ENCODE data around the gene CSGALNACT2.
"Not testable (repeated sequence)": the region's sequence is repeated elsewhere in the genome, so short reads cannot be mapped to it uniquely, and the experiment has no call there.

The CSGALNACT2 gene

DNA sequence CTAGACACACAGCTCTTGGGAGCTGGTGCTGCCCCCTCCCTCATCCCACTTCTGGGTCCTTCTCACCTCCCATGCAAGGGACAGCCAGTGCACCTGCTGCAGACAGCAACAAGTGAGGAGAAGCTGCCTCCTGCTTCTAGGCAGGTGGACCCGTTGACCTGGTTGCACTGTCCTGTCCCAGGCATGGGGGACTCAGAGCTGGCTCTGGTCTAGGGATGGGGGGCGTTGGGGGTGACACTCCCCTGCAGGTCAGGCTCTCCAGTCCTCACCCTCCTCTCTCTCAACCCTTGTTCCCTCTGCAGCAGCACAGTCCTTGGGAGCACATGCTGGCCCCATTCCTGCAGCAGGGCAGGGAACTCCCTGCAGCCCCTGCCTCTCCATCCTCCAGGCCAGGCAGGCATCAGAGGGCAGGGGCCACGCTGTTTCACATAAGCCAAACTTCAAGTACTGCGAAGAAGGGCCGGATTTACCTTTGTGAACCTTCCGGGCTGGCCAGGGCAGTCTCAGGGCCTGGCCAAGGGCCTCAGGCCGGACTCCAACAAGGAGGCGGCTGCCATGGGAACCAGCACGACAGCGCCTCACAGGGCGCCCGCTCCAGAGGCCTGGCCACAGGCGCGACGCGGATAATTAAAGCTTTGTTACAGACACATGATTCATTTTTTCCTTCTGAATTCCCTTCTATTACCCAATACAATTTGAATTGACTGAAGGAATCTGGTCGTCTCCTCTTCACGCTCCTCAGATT lies 80.1 kb downstream of the CSGALNACT2 start:
- no peak for DNase-seq

DNA sequence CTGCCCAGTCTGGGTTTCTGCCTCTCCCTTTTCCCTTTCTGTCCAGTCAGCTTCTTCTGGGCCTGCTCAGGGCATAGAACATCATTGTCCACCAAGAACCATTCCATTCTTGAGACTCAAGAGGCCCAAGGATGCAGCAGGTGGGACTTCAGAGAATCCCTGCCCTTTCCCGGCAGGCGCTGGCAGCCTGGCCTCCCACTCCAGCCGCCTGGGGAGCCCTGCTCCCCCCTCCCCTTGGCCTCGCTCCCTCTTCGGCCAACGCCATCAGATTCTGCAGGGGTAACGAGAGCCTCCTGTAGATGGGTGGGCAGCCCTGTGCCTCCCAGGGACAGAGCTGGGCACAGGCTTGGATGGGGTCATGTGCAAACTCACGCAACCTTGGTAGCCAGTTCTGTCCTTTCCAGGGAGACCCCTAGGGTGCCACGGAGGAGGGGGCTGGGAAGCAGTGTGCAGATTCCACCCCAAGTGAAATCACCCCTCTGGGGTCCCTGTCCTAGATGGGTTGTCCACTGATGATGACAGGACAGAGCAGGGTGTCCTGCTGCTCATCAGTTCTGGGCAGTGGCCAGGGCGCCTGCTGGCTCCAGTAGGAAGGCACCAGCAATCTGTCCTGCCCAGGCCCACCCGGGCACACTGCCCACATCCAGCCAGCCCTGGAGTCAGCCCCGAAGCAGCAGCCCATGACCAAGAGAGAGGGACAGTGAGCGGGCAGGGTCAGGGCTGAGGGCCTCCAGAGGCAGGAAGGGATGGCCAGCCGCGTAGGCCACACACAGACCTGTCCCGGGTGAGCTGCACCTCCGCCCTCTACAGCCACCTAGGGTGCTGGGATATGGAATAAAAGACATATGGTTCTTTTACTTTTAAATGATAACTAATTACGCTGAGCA lies 80.9 kb downstream of the CSGALNACT2 start:
- DNase-seq: no peak

DNA sequence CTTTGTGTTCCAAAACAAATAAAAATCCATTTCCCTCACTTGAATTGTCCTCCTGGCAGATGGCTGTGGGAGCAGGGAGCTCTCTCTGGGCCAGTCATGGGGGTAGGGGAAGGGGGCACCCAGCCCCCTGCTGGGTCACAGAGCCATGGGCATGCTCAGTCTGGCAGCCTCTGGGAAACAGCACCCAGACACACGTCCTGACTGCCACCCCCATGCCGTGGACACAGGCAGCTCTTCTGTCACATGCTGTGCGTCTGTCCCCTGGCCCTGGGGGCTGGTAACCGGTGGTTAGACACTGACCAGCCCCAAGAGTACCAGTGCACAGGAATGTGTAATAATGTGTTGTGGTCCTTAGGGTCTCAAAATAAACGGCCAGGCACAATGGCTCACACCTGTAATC lies 81.6 kb downstream of the CSGALNACT2 start:
- no peak for DNase-seq

DNA sequence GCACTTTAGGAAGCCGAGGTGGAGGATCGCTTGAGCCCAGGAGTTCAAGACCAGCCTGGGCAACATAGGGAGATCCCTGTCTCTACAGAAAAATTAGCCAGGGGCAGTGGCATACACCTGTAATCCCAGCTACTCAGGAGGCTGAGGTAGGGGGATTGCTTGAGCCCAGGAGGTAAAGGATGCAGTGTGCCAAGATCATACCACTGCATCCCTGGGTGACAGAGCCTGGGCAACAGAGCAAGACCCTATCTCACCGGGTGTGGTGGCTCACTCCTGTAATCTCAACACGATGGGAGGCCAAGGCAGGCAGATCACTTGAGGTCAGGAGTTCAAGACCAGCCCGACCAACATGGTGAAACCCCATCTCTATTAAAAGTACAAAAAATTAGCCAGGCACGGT lies 82.0 kb downstream of the CSGALNACT2 start:
- not testable (repeated sequence) for DNase-seq

DNA sequence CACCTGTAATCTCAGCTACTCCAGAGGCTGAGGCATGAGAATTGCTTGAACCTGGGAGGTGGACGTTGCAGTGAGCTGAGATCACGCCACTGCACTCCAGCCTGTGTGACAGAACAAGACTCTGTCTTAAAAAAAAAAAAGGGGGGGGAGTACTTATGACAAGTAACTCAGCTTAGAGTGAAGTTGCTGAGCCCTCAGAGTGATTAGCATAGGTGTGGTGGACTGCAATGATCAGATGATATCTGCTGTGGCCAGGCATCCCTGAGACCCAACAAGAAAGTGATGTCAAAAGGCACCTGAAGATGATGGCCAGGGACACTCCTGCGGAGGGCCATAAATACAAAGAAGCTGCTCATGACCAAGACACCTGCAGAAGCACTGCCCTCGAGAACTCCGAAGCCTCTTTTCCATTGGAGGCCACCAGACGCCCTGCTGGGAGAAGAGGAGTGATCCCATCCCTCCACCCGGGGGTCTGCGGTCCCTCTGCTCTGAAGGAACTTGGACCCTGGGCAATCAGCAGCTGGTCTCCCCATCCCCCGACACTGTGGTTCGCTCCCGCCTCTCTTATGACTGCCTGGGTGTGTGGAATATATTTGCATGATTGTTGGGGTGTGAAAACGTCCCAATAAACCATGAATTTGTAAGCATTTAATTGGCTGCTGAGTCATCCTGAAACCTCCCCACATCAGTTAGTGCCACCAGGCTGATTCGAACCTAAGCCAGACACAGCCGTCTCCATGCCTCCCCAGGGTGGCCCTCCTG lies 82.6 kb downstream of the CSGALNACT2 start:
- no peak for DNase-seq

DNA sequence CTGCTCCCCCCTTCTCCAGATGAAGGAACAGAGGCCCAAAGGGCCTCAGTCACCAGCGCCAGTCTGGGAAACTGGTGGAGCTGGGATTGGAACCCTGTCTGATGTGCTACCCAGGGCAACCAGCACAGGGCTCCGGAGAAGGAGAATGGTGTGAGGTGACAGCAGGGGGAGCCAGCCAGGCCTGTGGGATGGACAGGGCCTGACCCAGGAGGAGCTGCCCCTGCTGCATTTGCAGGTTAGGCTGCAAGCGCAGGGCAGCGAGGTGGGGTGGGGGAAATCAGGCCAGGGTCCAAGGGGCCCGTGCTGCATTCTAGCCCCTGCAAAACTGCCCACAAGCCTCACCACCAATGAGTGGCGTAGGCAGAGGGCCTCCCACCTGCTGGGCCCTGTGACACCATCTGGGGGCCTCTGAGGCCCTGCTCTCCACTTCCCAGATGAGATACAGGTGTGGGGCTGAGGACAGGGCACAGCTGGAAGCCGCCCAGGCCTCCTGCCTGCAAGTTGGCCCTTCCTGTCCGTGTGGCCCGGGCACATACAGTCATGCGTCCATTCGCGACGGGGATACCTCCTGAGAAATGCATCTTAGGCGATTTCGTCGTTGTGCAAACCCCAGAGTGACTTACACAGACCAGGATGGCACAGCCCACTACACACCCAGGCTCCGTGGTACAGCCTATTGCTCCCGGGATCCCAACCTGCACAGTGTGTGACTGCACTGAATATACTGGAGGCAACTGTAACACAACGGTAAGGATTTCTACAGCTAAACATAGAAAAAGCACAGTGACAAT lies 83.4 kb downstream of the CSGALNACT2 start:
- no peak for DNase-seq

DNA sequence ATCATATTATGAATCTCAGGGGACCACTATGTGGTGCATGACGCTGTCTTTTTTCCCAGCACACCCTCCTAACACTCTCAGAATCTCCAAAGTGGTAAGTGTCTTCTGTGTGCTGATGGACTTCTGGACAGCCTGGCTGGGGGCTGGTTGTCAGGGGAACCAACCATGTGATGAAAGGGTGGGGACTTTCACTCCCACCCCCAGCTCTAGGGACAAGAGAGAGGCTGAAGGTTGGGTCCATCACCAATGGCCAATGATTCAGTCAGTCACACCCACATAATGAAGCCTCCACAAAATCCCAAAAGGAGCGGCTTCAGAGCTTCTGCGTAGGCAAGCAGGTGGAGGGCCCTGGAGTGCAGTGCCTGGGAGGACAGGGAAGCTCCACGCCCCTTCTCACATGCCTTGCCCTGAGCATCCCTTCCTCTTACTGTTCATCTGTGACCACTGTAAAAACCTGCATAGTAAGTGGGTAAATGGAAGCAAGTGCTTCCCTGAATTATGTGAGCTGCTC lies 84.0 kb downstream of the CSGALNACT2 start:
- DNase-seq: no peak

DNA sequence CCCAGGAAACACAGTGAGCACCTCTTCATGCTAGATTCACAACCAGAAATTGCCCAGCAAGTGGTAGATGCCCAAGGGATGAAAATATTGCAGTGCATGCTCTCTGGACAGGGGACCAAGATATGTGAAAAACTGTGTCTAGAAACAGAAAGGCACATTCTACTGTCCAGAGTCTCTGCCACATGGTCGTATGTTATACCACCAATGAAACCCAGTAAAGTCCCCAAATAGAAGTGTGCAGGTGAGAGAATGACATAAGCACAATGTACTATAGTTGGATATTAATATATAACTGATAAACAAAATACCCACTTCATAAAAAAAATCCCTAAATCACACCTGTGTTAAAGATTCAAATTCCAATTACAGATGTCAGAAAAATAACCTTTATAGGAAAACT lies 84.8 kb downstream of the CSGALNACT2 start:
- DNase-seq: no peak

DNA sequence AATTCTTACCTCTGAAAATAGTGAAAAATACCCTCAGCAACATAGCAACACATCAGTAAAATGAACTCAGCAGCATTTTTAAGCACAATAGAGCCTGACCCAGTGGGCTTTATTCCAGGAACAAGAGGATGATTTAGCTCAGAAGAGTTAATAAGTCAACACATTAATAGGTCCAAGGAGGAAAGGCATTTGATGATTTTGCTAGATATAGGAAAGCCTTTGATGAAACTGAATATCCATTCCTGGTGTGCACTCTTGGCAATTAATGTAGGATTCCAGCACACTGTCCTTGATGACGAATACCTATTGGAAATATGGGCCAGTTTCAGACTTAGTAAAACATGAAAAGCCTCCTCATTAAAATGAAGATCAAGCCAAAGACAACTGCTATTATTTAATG lies 86.1 kb downstream of the CSGALNACT2 start:
- DNase-seq: no peak

DNA sequence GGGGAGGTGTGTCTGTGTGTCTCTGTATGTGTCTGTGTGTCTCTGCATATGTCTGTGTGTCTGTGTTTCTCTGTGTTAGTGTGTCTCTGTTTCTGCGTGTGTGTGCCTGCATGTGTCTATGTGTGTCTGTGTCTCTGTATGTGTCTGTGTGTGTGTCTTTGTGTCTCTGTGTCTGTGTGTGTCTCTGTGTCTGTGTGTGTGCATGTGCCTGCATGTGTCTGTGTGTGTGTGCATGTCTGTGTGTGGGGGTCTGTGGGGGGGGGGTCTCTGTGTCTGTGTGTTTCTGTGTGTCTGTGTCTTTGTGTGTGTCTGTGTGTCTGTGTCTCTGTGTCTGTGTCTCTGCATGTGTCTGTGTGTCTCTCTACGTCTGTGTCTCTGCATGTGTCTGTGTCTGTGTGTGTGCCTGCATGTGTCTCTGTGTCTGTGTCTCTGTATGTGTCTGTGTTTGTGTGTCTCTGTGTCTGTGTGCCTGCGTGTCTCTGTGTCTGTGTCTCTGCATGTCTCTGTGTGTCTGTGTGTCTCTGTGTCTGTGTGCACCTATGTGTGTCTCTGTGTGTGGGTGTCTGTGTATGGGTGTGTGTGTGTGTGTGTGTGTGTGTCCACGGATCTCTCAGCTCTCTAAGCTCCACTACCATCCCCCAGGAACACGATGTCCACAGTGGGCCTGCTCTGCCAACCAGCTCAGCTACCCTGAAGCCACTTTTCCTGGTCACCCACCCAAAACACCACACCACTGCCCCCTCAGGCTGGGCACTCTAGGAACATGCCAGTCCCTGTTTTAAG lies 87.0 kb downstream of the CSGALNACT2 start:
- DNase-seq: no peak

DNA sequence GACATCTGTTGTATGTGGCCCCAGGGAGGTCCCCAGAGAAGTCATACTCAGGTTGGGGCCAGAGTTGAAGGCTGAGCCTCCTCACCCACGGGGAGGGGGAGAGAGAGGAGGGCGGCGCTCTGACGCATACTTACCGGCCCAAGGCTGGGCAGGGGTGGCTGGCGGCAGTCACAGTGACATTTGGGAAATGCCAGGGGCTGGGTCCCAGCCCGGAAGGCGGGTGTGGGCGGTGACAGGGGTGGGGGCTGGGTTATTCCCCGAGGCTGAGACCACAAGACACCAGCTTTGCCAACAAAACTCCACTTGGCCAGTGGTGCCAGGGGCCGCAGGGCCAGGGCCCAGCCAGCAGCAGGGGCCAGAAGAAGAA lies 87.5 kb downstream of the CSGALNACT2 start:
- DNase-seq: no peak

DNA sequence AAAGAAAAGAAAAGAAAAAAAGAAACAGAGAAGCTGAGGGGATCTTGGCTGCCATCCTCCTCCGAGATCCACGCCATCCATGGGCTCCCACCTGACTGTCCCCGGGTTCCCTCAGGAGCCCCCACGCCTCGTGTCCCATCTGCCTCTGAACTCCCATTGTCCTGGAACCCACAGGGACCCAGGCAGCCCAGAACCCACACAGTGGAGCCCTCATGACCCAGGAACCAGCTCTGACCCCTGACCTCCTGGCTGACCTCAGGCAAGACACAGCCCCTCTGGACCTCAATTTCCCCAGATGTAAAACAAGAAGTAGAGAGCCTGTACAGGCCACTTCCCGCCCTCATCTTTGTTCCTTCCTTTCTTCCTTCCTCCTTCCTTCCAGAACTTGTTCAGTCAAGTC lies 88.2 kb downstream of the CSGALNACT2 start:
- DNase-seq: no peak

DNA sequence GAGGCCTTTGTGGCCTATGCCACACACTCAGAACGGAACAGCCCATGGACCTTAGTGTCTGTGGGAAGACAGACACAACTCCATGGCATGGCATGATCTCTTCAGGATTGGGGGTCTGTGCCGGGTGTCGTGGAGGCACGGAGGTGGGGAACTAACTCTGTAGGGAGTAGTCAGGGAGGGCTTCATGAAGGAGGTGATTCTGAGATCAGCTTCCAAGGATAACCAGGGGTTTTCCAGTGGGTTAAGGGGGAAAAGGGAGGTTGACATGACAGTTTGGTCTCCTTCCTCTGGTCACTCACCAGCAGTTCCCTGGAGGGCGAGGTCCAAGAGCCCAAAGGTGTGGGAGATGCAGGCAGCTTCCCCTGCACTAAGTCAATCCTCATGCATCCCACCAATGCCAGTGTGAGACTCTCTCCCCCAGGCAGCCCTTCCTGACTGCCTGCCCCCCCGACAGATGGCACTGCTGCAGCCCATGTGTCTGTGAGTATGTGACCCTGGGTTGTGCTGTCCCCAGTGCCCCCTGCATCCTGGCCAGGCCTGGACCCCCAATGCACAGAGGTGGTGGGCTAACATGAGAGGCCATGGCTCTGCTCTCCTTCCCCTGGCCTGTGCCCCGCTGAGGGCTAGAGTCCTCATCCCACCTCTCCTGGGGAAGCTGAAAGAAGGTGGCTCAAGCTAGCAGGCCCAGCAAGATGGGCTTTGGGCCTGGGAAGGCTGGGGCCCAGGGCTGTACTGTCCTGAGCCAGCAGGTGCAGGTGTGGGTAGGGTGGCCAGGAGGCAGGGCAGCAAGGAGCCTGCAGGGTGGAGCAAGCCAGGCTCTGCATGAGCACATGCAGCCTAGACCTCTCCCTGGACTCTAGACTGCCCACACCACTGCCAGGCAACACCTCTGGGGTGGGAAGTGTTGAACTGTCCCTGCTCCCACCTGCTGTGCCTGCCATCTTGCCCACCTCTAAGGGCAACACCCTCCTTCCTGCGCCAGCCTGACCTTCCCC lies 88.9 kb downstream of the CSGALNACT2 start:
- DNase-seq: no peak

DNA sequence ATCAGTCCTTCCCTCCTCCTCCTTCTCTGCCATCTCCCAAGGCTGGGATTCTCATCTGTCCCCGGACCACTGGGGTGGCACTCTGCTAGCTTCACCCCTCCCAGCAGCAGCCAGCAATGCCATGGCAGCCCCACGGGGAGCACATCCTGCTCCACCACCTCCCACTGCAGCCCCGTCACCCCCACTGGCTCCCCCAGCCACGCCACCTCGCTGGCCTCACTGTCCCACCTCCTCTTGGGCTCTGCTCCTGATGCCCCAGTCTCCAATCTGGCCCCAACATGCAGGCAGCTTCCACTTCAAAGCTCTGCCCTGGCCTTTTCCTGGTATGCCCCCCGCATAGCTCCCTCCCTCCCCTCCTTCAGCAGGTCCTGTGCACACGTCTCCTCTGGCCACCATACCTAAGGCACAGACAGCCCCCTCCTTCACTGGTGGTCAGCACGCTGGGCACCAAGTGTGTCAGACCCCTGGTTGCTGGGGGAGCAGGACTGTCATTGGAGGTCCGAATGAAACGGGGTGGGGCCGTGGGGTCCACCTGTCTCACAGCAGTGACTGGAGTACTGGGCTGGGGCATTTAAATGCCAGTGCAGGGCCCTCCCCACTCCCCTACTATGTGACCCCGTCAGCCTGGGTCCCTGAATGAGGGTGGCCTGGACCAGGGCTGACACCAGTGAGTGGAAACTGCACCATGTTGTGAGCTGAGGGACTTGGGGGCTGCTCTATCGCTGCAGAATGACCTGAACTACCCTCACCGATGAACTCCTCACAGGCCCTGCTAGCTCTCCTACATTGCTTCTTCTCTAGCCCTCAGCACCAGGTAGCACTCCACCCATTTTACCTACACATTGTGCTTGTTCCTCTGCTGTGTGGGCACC lies 89.9 kb downstream of the CSGALNACT2 start:
- no peak for DNase-seq

DNA sequence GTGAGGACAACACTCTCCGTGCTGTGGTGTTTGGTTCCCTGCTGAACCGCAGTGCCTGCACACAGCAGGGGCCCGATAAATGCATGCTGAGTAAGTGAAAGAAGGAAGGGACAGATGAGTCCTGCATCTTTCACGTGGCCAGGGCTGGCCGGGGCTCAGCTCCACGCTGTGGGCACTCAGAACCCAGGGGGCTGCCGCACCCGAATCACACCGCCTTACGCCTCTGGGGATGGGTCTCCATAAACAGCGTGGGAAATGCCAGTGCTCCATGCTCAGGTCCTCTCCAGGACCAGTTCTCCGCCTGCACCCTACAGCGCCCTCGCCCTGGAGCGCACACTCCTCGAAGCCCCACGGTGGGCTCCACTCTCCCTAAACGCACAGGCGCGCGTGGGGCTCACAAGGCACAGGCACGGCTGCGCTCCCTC lies 90.5 kb downstream of the CSGALNACT2 start:
- no peak for DNase-seq

DNA sequence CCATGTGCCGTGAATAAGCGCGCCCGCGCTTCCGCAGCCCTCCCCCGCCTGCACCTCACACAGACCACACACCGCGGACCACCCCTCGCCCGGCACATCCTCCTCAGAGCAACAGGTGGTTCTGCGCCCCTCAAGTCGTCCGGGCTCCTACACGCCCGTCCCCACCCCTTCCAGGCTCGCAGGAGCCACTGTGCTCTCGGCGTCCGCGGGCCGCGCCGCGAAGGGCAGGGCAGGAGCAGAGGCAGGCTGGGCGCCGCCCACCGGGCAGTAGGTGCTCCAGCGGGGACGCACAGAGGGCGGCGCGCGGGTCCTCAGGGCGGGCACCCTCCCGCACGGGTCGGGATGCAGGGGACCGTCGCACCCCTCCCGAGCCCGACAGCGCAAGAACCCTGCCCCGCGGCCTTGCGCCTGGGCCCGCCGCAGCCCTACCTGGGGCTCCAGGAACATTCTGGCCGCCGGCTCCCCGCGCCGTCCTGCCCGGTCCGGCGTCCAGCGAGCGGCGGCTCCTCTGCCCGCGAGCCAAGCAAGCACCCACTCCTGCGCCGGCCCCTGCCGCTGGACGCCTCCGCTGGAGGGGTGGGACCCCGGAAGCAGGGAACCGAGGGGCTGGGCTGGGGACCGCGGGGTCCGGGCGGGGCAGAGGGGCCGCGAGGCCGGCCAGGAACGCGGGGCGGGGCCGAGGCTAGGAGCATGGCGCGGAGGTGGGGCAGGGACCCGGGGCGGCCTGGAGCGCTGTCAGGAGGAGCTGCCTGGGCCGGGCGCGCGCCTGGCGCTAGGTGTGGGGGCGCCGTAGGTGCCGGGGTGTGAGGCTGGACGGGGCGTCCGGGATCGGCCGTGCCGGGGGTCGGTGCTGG lies 91.2 kb downstream of the CSGALNACT2 start:
- no peak for DNase-seq

DNA sequence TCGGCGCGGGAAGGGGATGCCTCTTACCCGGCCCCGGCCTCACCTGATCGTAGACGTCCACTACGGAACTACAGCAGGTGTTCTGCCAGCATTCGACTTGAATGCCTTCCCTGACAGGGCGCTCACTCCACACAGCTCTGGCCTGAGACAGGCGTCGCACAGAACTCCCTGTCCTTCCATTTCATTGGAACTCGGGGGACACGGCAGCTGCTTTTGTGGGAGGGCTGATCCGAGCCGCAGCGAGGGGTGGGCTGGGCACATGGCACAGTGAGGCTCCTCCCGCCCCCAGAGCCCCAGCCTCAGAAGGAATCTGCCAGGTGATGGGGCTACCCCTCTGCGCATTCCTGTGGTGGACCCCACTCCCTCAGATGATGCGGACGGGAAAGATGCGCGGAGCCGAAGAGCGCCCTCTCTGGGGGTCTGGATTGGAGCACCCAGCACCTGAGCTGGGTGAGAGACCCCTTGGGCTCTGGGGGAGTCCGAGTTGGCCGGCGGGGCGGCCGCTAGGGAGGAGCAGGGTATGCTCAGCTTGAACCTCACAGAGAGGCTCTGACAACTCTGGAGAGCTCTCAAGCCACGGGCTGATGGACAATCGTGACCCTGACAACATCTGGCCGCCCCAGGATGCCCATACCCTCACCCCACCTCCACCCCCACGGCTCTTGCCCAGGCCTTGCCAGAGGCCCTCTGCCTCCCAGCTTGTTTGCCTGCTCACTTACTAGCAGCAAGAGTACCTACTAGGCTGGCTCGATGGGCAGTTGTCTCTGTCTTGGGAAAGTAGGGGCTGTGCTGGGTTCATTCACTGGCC lies 92.1 kb downstream of the CSGALNACT2 start:
- DNase-seq: no peak

All from NCI-H1092 (cell line).